ENCODE measurements around the gene KCP. TPM values are rescaled to one million over a fixed set of nuclear protein-coding genes. Genes with fewer than 3 reads are reported as not detected.

Gene KCP
- total and polyA plus RNA-seq, 2 donors (not counting 1 experiment from before 2014, with no cell fraction given), result 2.3 to 3.8 TPM

DNA sequence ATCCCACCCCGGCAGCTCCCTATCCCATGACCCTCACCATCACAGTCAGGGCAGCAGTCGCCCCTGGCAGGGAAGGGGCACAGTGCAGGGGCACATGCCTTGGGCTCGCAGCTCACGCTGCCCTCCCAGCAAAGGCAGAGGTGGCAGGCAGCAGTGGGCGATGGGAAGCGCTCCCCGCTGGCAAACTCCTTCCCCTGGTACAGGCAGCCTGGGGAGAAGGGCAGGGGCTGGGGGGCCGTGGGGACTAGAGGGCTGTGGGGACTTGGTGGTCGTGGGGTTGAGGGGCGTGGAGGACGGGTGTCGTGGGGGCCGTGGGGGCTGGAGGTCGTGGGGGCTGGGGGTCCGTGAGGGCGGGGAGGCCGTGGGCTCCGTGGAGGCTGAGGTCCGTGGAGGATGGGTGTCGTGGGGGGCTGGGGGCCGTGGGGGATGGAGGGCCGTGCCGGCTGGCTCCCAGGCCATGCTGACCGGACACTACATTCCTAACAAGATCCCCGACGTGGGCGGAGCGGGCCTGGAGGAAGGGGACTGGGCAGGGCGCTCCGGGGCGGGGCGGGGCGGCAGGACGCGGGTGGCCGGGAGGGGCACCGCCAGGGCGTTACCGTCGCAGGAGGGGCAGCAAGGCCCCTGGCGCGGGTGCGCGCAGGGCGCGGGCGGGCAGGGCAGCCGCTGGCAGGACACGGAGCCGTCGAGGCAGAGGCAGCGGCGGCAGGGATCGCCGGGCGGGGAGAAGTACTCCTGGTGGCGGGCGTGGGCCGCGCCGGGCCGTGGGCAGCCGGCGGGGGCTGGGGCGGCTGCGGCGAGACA is 20.0 kb downstream of the KCP start:
- CTCF ChIA-PET, result no interaction called here
- peaks cover 4% of the 10 kb centered on the region for H3K4me1 Mint-ChIP-seq
- TF ChIP-seq EZH2 (IDR thresholded peaks at IDR 0.05; ENCODE audit: borderline replicate concordance, insufficient read depth, low read depth, low read length, poor library complexity, severe bottlenecking), result no peak
- TF ChIP-seq, protein P1, sequence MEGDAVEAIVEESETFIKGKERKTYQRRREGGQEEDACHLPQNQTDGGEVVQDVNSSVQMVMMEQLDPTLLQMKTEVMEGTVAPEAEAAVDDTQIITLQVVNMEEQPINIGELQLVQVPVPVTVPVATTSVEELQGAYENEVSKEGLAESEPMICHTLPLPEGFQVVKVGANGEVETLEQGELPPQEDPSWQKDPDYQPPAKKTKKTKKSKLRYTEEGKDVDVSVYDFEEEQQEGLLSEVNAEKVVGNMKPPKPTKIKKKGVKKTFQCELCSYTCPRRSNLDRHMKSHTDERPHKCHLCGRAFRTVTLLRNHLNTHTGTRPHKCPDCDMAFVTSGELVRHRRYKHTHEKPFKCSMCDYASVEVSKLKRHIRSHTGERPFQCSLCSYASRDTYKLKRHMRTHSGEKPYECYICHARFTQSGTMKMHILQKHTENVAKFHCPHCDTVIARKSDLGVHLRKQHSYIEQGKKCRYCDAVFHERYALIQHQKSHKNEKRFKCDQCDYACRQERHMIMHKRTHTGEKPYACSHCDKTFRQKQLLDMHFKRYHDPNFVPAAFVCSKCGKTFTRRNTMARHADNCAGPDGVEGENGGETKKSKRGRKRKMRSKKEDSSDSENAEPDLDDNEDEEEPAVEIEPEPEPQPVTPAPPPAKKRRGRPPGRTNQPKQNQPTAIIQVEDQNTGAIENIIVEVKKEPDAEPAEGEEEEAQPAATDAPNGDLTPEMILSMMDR (IDR thresholded peaks at IDR 0.05), result no peak
- whole genome bisulfite sequencing (ENCODE audit: insufficient coverage), result 13% methylated on average over 53 of the region's 67 CpGs
- H3K27ac ChIP-seq (ENCODE audit: low read length in 2 of 2), result no peak overlapping the region
- no peak overlapping the region for H3K27ac Mint-ChIP-seq
- intact Hi-C loops (cut with micrococcal nuclease), result no loop called here
- peak overlapping the region; percentile 56 for H3K9ac ChIP-seq (ENCODE audit: low read length)
- no peaks in the 10 kb centered on the region for H3K9me3 Mint-ChIP-seq (ENCODE audit: insufficient read depth)
- DNase-seq, result peak; percentile 45
- no peaks in the 10 kb centered on the region for H3K79me2 ChIP-seq (ENCODE audit: control insufficient read depth, insufficient read depth, low read length)
- H3K4me3 ChIP-seq (ENCODE audit: control extremely low read depth in 1 of 5, extremely low read depth in 1 of 5, insufficient read depth in 1 of 5, low read depth in 2 of 5, low read length in 4 of 5), result peak overlapping the region in 3 of 5 experiments; percentile 41 to 53 (median 41)
- H3K9me3 ChIP-seq (ENCODE audit: control extremely low read depth in 1 of 3, control insufficient read depth in 2 of 3, insufficient read depth in 1 of 3, low read length in 2 of 3), result no peaks in the 10 kb centered on the region
- peak overlapping the region; percentile 85 for H3K4me2 ChIP-seq (replicated peaks; ENCODE audit: low read depth, low read length, poor library complexity, severe bottlenecking)
- H3K27me3 Mint-ChIP-seq, result peaks cover 13% of the 10 kb centered on the region
- H3K27me3 ChIP-seq (replicated peaks in 1 of 4; ENCODE audit: control extremely low read depth in 1 of 4, control insufficient read depth in 3 of 4, insufficient read depth in 4 of 4, low read length in 3 of 4), result peaks cover 0 to 41% (median 6%) of the 10 kb centered on the region in 4 experiments
- H3K36me3 ChIP-seq (replicated peaks in 1 of 2; ENCODE audit: control extremely low read depth in 1 of 2, control insufficient read depth in 1 of 2, extremely low read depth in 1 of 2, insufficient read depth in 2 of 2, low read length in 1 of 2), result no peaks in the 10 kb centered on the region
- POLR2A ChIA-PET, result interaction anchor here (0.7 kb wide), 1 partner anchor 1092 kb away, joined by 7 read pairs; no protein-coding TSS in a partner anchor
- H4K20me1 ChIP-seq (ENCODE audit: control insufficient read depth, insufficient read depth, low read length, poor library complexity, severe bottlenecking), result no peaks in the 10 kb centered on the region
- peak overlapping the region; percentile 60 for H2AFZ ChIP-seq (ENCODE audit: insufficient read depth, low read depth, low read length, poor library complexity, severe bottlenecking)
- ATAC-seq (ENCODE audit: low read depth), result peak; percentile 39
- peaks cover 7 to 12% of the 10 kb centered on the region in 2 donors for H3K4me1 ChIP-seq (ENCODE audit: control insufficient read depth in 2 of 2, insufficient read depth in 2 of 2, low read length in 2 of 2)
- peak overlapping the region; percentile 46 for H3K4me3 Mint-ChIP-seq

DNA sequence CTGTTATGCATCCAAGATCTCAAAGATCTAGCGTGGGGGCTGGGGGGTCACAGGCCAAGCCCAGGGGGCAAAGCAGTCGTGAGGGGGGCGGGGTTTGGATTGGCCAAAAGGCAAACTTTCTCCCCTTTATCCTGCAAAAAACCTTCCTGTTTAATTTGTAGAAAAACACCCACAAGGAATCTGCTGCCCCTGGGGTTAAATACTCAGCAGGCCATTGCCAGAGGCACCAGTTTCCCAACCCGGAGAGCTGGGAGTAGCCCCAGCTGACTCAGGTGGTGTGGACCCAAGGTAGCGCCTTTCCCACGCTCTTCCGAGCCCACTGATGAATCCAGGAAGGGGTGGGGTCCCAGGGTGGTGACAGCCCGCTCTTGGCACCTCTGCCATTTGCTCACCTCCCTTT is 21.4 kb downstream of the KCP start:
- Mint-ChIP-seq H3K27ac (no peak overlapping the region), H3K27me3 (peaks cover 13% of the 10 kb centered on the region), H3K4me1 (peaks cover 6% of the 10 kb centered on the region), H3K9me3 (ENCODE audit: insufficient read depth) (no peaks in the 10 kb centered on the region), H3K4me3 (no peak overlapping the region)
- no peak for ATAC-seq (ENCODE audit: low read depth)
- Histone ChIP-seq H3K9me3 (ENCODE audit: control extremely low read depth in 1 of 3, control insufficient read depth in 2 of 3, insufficient read depth in 1 of 3, low read length in 2 of 3) (no peaks in the 10 kb centered on the region), H3K4me1 (ENCODE audit: control insufficient read depth in 2 of 2, insufficient read depth in 2 of 2, low read length in 2 of 2) (peaks cover 9 to 12% of the 10 kb centered on the region in 2 donors), H3K27me3 (replicated peaks in 1 of 4; ENCODE audit: control extremely low read depth in 1 of 4, control insufficient read depth in 3 of 4, insufficient read depth in 4 of 4, low read length in 3 of 4) (peaks cover 0 to 48% (median 7%) of the 10 kb centered on the region in 4 experiments), H3K4me3 (ENCODE audit: control extremely low read depth in 1 of 5, extremely low read depth in 1 of 5, insufficient read depth in 1 of 5, low read depth in 2 of 5, low read length in 4 of 5) (no peak overlapping the region), H3K4me2 (replicated peaks; ENCODE audit: low read depth, low read length, poor library complexity, severe bottlenecking) (no peak overlapping the region), H3K36me3 (replicated peaks in 1 of 2; ENCODE audit: control extremely low read depth in 1 of 2, control insufficient read depth in 1 of 2, extremely low read depth in 1 of 2, insufficient read depth in 2 of 2, low read length in 1 of 2) (no peaks in the 10 kb centered on the region), H2AFZ (ENCODE audit: insufficient read depth, low read depth, low read length, poor library complexity, severe bottlenecking) (no peak overlapping the region), H3K79me2 (ENCODE audit: control insufficient read depth, insufficient read depth, low read length) (no peaks in the 10 kb centered on the region), H4K20me1 (ENCODE audit: control insufficient read depth, insufficient read depth, low read length, poor library complexity, severe bottlenecking) (no peaks in the 10 kb centered on the region), H3K27ac (ENCODE audit: low read length in 2 of 2) (no peak overlapping the region), H3K9ac (ENCODE audit: low read length) (no peak overlapping the region)
- DNase-seq, result no peak
- intact Hi-C loops (cut with micrococcal nuclease), result no loop called here
- ChIA-PET POLR2A (no interaction called here), CTCF (interaction anchor here (0.6 kb wide), 1 partner anchor 9 kb away, joined by 3 read pairs; no protein-coding TSS in a partner anchor)
- 88% methylated on average over 4 of the region's 8 CpGs for WGBS (ENCODE audit: insufficient coverage)
- TF ChIP-seq, protein P1 (IDR thresholded peaks at IDR 0.05), result no peak
- no peak for TF ChIP-seq EZH2 (IDR thresholded peaks at IDR 0.05; ENCODE audit: borderline replicate concordance, insufficient read depth, low read depth, low read length, poor library complexity, severe bottlenecking)
